KOPT-K1 (cell line): ENCODE data around the gene RRM2.

Experiments used
- H3K27ac ChIP-seq: fragments of 200-600 bp; sonication (generic); 2 replicates; pipeline ENCODE4 v1.5.1; 2016; ENCODE audit warnings: antibody characterized with exemption, mild to moderate bottlenecking, low read depth, low read length; ENCODE audit not compliant: poor library complexity, severe bottlenecking
- H3K36me3 ChIP-seq: fragments of 200-600 bp; sonication (generic); 2 replicates; pipeline ENCODE4 v1.5.1; 2017; ENCODE audit warnings: antibody characterized with exemption, mild to moderate bottlenecking, low read length, moderate library complexity; ENCODE audit not compliant: insufficient read depth
- H3K9me3 ChIP-seq: fragments of 200-600 bp; sonication (generic); 2 replicates; pipeline ENCODE4 v1.5.1; 2017; ENCODE audit warnings: antibody characterized with exemption, low read length, mild to moderate bottlenecking; ENCODE audit not compliant: insufficient read depth, poor library complexity, severe bottlenecking

RRM2 gene

GRCh38 chr2:10109311-10109710 lies 13.2 kb upstream of the RRM2 start:
- no peaks in the 10 kb centered on the region for H3K36me3 ChIP-seq

GRCh38 chr2:10119027-10119325 lies 3.6 kb upstream of the RRM2 start:
- H3K36me3 ChIP-seq = peaks cover 10% of the 10 kb centered on the region
- H3K9me3 ChIP-seq = no peaks in the 10 kb centered on the region
- H3K27ac ChIP-seq = no peak overlapping the region

More at GRCh38 chr2:10109311-10109710, 13.2 kb upstream of the RRM2 start:
- Histone ChIP-seq H3K27ac (no peak overlapping the region), H3K9me3 (peaks cover 6% of the 10 kb centered on the region)

- H3K36me3 ChIP-seq = peaks cover 17% of the 10 kb centered on the region
- H3K27ac ChIP-seq = peak overlapping the region; percentile 99
- no peaks in the 10 kb centered on the region for H3K9me3 ChIP-seq
Measured at GRCh38 chr2:10119601-10120157, 2.9 kb upstream of the RRM2 start.

GRCh38 chr2:10120158-10120876 lies 2.2 kb upstream of the RRM2 start:
- Histone ChIP-seq H3K36me3 (peaks cover 24% of the 10 kb centered on the region), H3K27ac (peak overlapping the region; percentile 99), H3K9me3 (no peaks in the 10 kb centered on the region)

- Histone ChIP-seq H3K36me3 (peaks cover 31% of the 10 kb centered on the region), H3K27ac (peak overlapping the region; percentile 99), H3K9me3 (no peaks in the 10 kb centered on the region)
Measured at GRCh38 chr2:10120877-10121574, 1.5 kb upstream of the RRM2 start.

GRCh38 chr2:10123281-10123680 lies 742 bp downstream of the RRM2 start:
- peak overlapping the region; percentile 99 for H3K27ac ChIP-seq

GRCh38 chr2:10124538-10125045 lies 2.1 kb downstream of the RRM2 start:
- no peaks in the 10 kb centered on the region for H3K9me3 ChIP-seq
- H3K36me3 ChIP-seq = peaks cover 67% of the 10 kb centered on the region
- H3K27ac ChIP-seq = peak overlapping the region; percentile 99

More at GRCh38 chr2:10123281-10123680, 742 bp downstream of the RRM2 start:
- no peaks in the 10 kb centered on the region for H3K9me3 ChIP-seq
- H3K36me3 ChIP-seq = peaks cover 54% of the 10 kb centered on the region

GRCh38 chr2:10125842-10126631 lies 3.5 kb downstream of the RRM2 start:
- peaks cover 81% of the 10 kb centered on the region for H3K36me3 ChIP-seq
- H3K9me3 ChIP-seq = no peaks in the 10 kb centered on the region
- H3K27ac ChIP-seq = no peak overlapping the region

GRCh38 chr2:10126632-10127026 lies 4.1 kb downstream of the RRM2 start:
- peaks cover 87% of the 10 kb centered on the region for H3K36me3 ChIP-seq
- no peak overlapping the region for H3K27ac ChIP-seq

GRCh38 chr2:10128420-10128819 lies 5.9 kb downstream of the RRM2 start:
- Histone ChIP-seq H3K36me3 (peaks cover 100% of the 10 kb centered on the region), H3K9me3 (no peaks in the 10 kb centered on the region), H3K27ac (no peak overlapping the region)

More at GRCh38 chr2:10126632-10127026, 4.1 kb downstream of the RRM2 start:
- no peaks in the 10 kb centered on the region for H3K9me3 ChIP-seq

GRCh38 chr2:10129490-10129889 lies 7.0 kb downstream of the RRM2 start:
- peaks cover 100% of the 10 kb centered on the region for H3K36me3 ChIP-seq
- H3K27ac ChIP-seq = no peak overlapping the region
- H3K9me3 ChIP-seq = no peaks in the 10 kb centered on the region

- peaks cover 100% of the 10 kb centered on the region for H3K36me3 ChIP-seq
Measured at GRCh38 chr2:10132043-10132575, 9.6 kb downstream of the RRM2 start.

GRCh38 chr2:10132596-10132995 lies 10.1 kb downstream of the RRM2 start:
- peaks cover 100% of the 10 kb centered on the region for H3K36me3 ChIP-seq
- H3K9me3 ChIP-seq = no peaks in the 10 kb centered on the region
- H3K27ac ChIP-seq = no peak overlapping the region

More at GRCh38 chr2:10132043-10132575, 9.6 kb downstream of the RRM2 start:
- Histone ChIP-seq H3K27ac (no peak overlapping the region), H3K9me3 (no peaks in the 10 kb centered on the region)

GRCh38 chr2:10132996-10133647 lies 10.6 kb downstream of the RRM2 start:
- no peaks in the 10 kb centered on the region for H3K9me3 ChIP-seq
- H3K27ac ChIP-seq = no peak overlapping the region
- peaks cover 99% of the 10 kb centered on the region for H3K36me3 ChIP-seq
